AG04449 (cell line): ENCODE data around the gene SLC5A3.

Experiments used
- CTCF ChIA-PET: fragments of 350-600 bp; formaldehyde crosslinking; extraction: SDS; loops from one replicate; lab custom pipeline; 2021; ENCODE audit warnings: antibody characterized with exemption; lab: Yijun Ruan, JAX
- POLR2A ChIA-PET: fragments of 400-600, 350-600 bp; formaldehyde crosslinking; extraction: SDS; loops from one replicate; lab custom pipeline; 2020; ENCODE audit warnings: antibody characterized with exemption, inconsistent platforms; lab: Yijun Ruan, JAX
- DNase-seq: peaks from one replicate; pipeline ENCODE4 v3.0.0-alpha.2; 2010; ENCODE audit warnings: low read depth, low spot score
- H3K4me3 ChIP-seq: 2 replicates; pipeline ENCODE4 v1.5.1; 2011; ENCODE audit warnings: low read depth, mild to moderate bottlenecking, control low read depth, low read length
- CTCF ChIP-seq: IDR thresholded peaks from one replicate; pipeline ENCODE4 v1.5.1; 2011; ENCODE audit warnings: mild to moderate bottlenecking, moderate library complexity, low read length, control low read depth, inconsistent platforms; ENCODE audit not compliant: insufficient read depth; ENCODE audit errors: missing control alignments

Gene SLC5A3

GRCh38 chr21:34122047-34122446, 48.7 kb downstream of the SLC5A3 start:
- CTCF ChIA-PET: interaction anchor here (1.8 to 2.3 kb wide), 2 partner anchors 198 to 226 kb away, joined by 7 to 9 read pairs; no protein-coding TSS in a partner anchor
- POLR2A ChIA-PET: no interaction called here
- TF ChIP-seq CTCF: no peak
- no peak overlapping the region for H3K4me3 ChIP-seq
- no peak for DNase-seq
